OCI-LY3 (cell line): Measurements from ENCODE around the gene FN1.

ENCODE experiments used
- CTCF ChIP-seq: fragments of 200-600, 300-600 bp; sonication (generic); IDR thresholded peaks from 2 replicates; pipeline ENCODE4 v1.5.1; 2014; ENCODE audit warnings: antibody characterized with exemption, low read length, low read depth
- EZH2phosphoT487 ChIP-seq: fragments of 200-600 bp; shearing (Covaris generic); IDR thresholded peaks from 2 replicates; pipeline ENCODE4 v1.6.1; 2018; ENCODE audit warnings: antibody characterized with exemption, mixed run types, low read depth

GRCh38 chr2:215483431-215483830, 47.6 kb upstream of the FN1 start:
- TF ChIP-seq CTCF (no peak), EZH2phosphoT487 (no peak)
